SK-N-MC (cell line): ENCODE measurements around the gene STK38L.

Experiments used
- EZH2 ChIP-seq: fragments of 200-600 bp; sonication (generic); IDR thresholded peaks from one replicate; pipeline ENCODE4 v1.6.1; 2017; ENCODE audit warnings: antibody characterized with exemption
- POLR2AphosphoS5 ChIP-seq: IDR thresholded peaks from 2 replicates; pipeline ENCODE4 v1.6.1; 2012; ENCODE audit warnings: mild to moderate bottlenecking, low read depth, low read length, borderline replicate concordance

DNA sequence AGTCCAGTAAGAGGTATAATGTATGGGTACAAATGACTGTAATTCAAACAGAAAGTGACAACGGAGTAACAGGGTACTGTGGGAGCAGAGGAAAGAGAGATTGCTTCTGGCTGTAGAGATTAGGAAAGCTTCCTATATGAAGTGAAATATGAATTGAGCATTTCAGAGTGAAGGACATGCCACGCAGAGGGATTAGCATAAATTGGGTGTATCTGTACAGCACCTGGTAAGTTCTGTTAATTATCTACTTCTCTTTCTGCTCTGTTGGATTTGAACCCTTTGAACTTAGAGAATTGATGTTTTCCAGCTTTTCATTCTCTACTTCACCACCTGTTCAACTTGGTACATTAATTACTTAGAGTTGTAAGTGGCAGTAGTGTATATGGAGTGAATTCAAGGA, 8.8 kb downstream of the STK38L start:
- no peak for TF ChIP-seq EZH2
- no peak for TF ChIP-seq POLR2AphosphoS5
